Hepatocyte (in vitro differentiated cells): ENCODE data around the gene CDK18. TPM values are rescaled to one million over a fixed set of nuclear protein-coding genes. Genes with fewer than 3 reads are reported as not detected.

Source experiments
- DNase-seq: peaks from one replicate; pipeline ENCODE4 v3.0.0-alpha.2; 2016; ENCODE audit warnings: low spot score
- H2AFZ ChIP-seq: fragments of 200-600 bp; sonication (generic); 2 replicates; pipeline ENCODE4 v1.6.0; 2016; ENCODE audit warnings: antibody characterized with exemption, mild to moderate bottlenecking
- H3K27ac ChIP-seq: fragments of 200-600 bp; sonication (generic); 2 replicates; pipeline ENCODE4 v1.5.1; 2016; ENCODE audit warnings: mild to moderate bottlenecking
- H3K27me3 ChIP-seq: fragments of 200-600 bp; sonication (generic); 2 replicates; pipeline ENCODE4 v1.6.1; 2016
- H3K36me3 ChIP-seq: fragments of 200-600 bp; sonication (generic); replicated peaks from 2 replicates; pipeline ENCODE4 v1.5.1; 2016; ENCODE audit warnings: low read depth; ENCODE audit not compliant: insufficient read depth
- H3K4me1 ChIP-seq: fragments of 200-600 bp; sonication (generic); 2 replicates; pipeline ENCODE4 v1.5.1; 2016; ENCODE audit warnings: mild to moderate bottlenecking, moderate library complexity; ENCODE audit not compliant: insufficient read depth
- H3K4me2 ChIP-seq: fragments of 200-600 bp; sonication (generic); 2 replicates; pipeline ENCODE4 v1.6.0; 2016
- H3K4me3 ChIP-seq: fragments of 200-600 bp; sonication (generic); 2 replicates; pipeline ENCODE4 v1.5.1; 2016; ENCODE audit warnings: mild to moderate bottlenecking
- H3K79me2 ChIP-seq: fragments of 200-600 bp; sonication (generic); 2 replicates; pipeline ENCODE4 v1.6.0; 2017; ENCODE audit warnings: mild to moderate bottlenecking
- H3K9me2 ChIP-seq: fragments of 200-600 bp; sonication (generic); replicated peaks from 2 replicates; pipeline ENCODE4 v1.6.0; 2017; ENCODE audit warnings: mild to moderate bottlenecking; ENCODE audit not compliant: insufficient read depth
- H3K9me3 ChIP-seq: fragments of 200-600 bp; sonication (generic); 2 replicates; pipeline ENCODE4 v1.5.1; 2016; ENCODE audit warnings: low read depth, mild to moderate bottlenecking
- H4K20me1 ChIP-seq: fragments of 200-600 bp; sonication (generic); 2 replicates; pipeline ENCODE4 v1.6.0; 2016; ENCODE audit warnings: mild to moderate bottlenecking; ENCODE audit not compliant: insufficient read depth, poor library complexity, severe bottlenecking
- CTCF ChIP-seq: fragments of 200-600 bp; sonication (generic); IDR thresholded peaks from 2 replicates; pipeline ENCODE4 v1.5.1; 2016; ENCODE audit warnings: antibody characterized with exemption, mild to moderate bottlenecking; ENCODE audit not compliant: poor library complexity
- EZH2 ChIP-seq: fragments of 200-600 bp; sonication (generic); IDR thresholded peaks from 2 replicates; pipeline ENCODE4 v1.6.1; 2016; ENCODE audit warnings: antibody characterized with exemption, mild to moderate bottlenecking, borderline replicate concordance
- EZH2phosphoT487 ChIP-seq: fragments of 200-600 bp; sonication (generic); IDR thresholded peaks from one replicate; pipeline ENCODE4 v1.6.1; 2018; ENCODE audit warnings: antibody characterized with exemption, mild to moderate bottlenecking, low read depth, moderate library complexity; ENCODE audit not compliant: unreplicated experiment, severe bottlenecking
- WGBS: methylation state at CpG from one replicate; pipeline ENCODE4 v1.1.6; 2016; ENCODE audit warnings: low lambda C conversion rate; ENCODE audit errors: missing lambda C conversion rate; 5-methylcytosine and 5-hydroxymethylcytosine counted together
- polyA plus RNA-seq: library from polyadenylated mRNA; unstranded; fragments of >200 nt; fragmentation: Nextera tagmentation; extraction: Ambion mirVana; gene quantifications from 2 replicates; pipeline ENCODE4 v1.2.1, GENCODE V29; 2016
- total RNA-seq: library from RNA; depleted of rRNA; stranded (reverse); fragments of >200 nt; gene quantifications from 2 replicates; pipeline ENCODE4 v1.2.3, GENCODE V29; 2014

Gene CDK18
- total and polyA plus RNA-seq, 2 experiments from 2014 or later = 8.0 to 16.7 TPM

- peaks cover 23% of the 10 kb centered on the region for H3K4me1 ChIP-seq
- H2AFZ ChIP-seq = no peak overlapping the region
- H3K9me2 ChIP-seq = no peaks in the 10 kb centered on the region
- no peak overlapping the region for H3K4me2 ChIP-seq
- TF ChIP-seq EZH2 (no peak), EZH2phosphoT487 (no peak), CTCF (no peak)
- no peak overlapping the region for H3K4me3 ChIP-seq
- 91% methylated on average over 5 of the region's 5 CpGs for WGBS
- no peaks in the 10 kb centered on the region for H3K36me3 ChIP-seq
- H3K9me3 ChIP-seq = no peaks in the 10 kb centered on the region
- peaks cover 10% of the 10 kb centered on the region for H3K79me2 ChIP-seq
- H4K20me1 ChIP-seq = no peaks in the 10 kb centered on the region
- H3K27me3 ChIP-seq = no peaks in the 10 kb centered on the region
- no peak for DNase-seq
- no peak overlapping the region for H3K27ac ChIP-seq
Observed at GRCh38 chr1:205508227-205508714, 3.8 kb downstream of the CDK18 start.

GRCh38 chr1:205510308-205510950 lies 6.0 kb downstream of the CDK18 start:
- no peak for DNase-seq
- no peaks in the 10 kb centered on the region for H3K27me3 ChIP-seq
- H3K4me1 ChIP-seq = peaks cover 7% of the 10 kb centered on the region
- no peaks in the 10 kb centered on the region for H3K9me2 ChIP-seq
- H3K36me3 ChIP-seq = no peaks in the 10 kb centered on the region
- H3K79me2 ChIP-seq = peaks cover 8% of the 10 kb centered on the region
- H4K20me1 ChIP-seq = no peaks in the 10 kb centered on the region
- WGBS = 89% methylated on average over 7 of the region's 7 CpGs
- H3K9me3 ChIP-seq = no peaks in the 10 kb centered on the region
- no peak for TF ChIP-seq EZH2
- TF ChIP-seq EZH2phosphoT487 = no peak
- no peak for TF ChIP-seq CTCF
- H3K4me2 ChIP-seq = no peak overlapping the region
- H3K4me3 ChIP-seq = no peak overlapping the region
- H3K27ac ChIP-seq = no peak overlapping the region
- no peak overlapping the region for H2AFZ ChIP-seq

- no peak for DNase-seq
- Histone ChIP-seq H3K36me3 (no peaks in the 10 kb centered on the region), H2AFZ (no peak overlapping the region), H3K9me2 (no peaks in the 10 kb centered on the region), H3K4me2 (no peak overlapping the region), H3K79me2 (peaks cover 3% of the 10 kb centered on the region), H4K20me1 (no peaks in the 10 kb centered on the region), H3K27ac (no peak overlapping the region), H3K4me3 (no peak overlapping the region), H3K27me3 (no peaks in the 10 kb centered on the region), H3K9me3 (no peaks in the 10 kb centered on the region), H3K4me1 (peaks cover 2% of the 10 kb centered on the region)
- TF ChIP-seq CTCF (no peak), EZH2phosphoT487 (no peak), EZH2 (no peak)
- WGBS = 89% methylated on average over 3 of the region's 3 CpGs
Observed at GRCh38 chr1:205510951-205511330, 6.5 kb downstream of the CDK18 start.
